NCI-H510A (cell line): ENCODE measurements around the gene BEND7.
A peak's percentile ranks its signal among the peaks of the same experiment; 100 is the strongest.
"Not testable (repeated sequence)": the region's sequence is repeated elsewhere in the genome, so short reads cannot be mapped to it uniquely, and the experiment has no call there.

ENCODE experiments used
- DNase-seq: peaks from one replicate; lab custom pipeline; 2025; lab: John Stamatoyannopoulos, UW

The BEND7 gene, protein sequence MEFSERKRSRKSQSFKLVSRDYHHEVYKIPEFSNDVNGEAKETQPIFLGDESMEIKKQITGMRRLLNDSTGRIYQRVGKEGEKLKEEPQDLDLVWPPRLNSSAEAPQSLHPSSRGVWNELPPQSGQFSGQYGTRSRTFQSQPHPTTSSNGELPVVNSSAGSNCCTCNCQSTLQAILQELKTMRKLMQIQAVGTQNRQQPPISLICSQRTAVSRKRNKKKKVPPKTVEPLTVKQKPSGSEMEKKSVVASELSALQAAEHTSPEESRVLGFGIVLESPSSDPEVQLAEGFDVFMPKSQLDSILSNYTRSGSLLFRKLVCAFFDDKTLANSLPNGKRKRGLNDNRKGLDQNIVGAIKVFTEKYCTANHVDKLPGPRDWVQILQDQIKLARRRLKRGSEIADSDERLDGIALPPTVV

DNA sequence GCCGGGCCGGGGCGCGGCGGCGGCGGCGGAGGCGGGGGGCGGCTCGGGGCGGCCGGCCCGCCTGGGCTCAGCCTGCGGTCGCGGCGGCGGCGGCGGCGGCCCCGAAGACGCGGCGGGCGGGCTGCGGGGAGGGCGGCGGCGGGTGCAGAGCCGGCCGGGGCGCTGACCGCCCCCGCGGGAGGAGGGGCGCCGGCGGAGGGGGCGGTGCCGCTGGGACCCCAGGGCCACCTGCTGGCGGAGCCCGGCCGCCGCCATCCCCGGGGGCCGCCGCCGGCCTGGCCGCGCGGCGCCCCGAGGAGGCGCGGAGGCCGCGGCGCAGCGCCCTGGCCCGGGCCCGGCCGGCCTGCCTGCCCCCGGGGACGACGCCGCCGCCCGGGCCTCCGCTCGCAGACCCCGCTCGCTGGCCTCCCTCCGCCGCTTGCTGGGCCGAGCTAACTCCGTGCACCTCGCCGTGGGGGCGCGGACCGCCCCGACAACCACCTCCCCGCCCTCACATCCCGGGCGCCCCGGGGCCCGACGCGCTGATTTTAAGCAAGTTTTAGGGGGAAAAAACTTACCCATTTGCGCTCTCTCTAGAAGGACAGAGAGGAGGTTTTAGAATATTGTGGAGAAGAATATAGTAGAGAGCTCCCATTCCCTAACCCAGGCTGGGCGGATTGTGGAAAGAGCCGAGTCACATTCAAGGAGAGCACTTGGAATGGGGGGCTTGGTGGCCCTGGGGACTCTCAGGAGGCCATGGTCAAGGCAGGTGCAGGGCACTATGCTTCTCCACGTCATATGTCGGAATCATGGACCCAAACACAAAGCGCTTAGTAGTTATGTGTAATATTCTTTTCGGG lies at the start of gene BEND7:
Gene BEND7, minus strand, starts transcription at position 140 of the 839 bp plus-strand sequence. CDS start 481 bp downstream, outside the sequence.
- DNase-seq: peak; percentile 41

DNA sequence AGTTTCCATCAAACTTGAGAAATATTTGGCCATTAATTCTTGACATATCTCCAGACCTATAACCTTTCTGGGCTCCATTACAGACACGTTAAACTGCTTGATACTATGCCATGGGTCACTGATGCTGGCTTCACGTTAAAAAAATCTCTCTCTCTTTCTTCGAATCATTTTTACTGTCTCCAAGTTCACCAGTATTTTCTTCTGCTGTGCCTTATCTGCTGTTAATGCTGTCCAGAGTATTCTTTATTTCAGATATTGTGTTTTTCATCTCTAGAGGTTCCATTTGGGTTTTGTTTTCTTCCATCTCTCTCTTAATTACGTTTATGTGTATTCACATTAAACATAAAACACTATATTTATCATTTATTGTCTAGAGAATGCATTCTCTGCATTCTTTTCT lies 45.1 kb upstream of the BEND7 start:
- DNase-seq: no peak

DNA sequence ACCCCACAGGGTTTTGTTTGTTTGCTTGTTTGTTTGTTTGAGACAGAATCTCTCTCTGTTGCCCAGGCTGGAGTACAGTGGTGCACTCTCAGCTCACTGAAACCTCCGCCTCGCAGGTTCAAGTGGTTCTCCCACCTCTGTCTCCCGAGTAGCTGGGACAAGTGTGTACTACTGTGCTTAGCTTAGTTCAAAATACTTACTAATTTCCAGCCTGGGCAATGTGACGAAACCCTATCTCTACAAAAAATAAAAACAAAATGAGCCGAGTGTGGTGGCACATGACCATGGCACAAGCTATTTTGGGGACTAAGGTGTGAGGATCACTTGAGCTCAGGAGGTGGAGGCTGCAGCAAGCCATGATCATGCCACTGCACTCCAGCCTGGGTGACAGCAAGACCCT lies 42.7 kb upstream of the BEND7 start:
- no peak for DNase-seq

DNA sequence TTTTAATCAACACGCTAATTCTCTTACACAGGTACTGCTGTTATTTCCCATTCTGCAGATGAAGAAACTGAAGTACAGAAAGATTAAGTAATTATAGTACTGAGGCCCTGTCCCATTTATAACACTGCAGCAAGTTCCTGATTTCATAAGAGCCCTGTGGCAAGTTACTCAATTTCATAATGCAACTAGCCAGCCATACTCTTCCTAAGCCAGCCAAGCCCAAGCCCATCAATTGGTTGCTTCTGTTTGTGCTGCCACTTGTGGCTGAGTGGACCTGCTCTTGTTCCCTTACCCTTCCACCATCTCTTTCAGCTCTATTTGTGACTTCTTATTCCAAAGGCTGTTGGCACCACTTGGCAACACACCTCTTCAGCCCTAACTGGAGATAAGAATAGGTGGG lies 38.2 kb upstream of the BEND7 start:
- peak; percentile 18 for DNase-seq

DNA sequence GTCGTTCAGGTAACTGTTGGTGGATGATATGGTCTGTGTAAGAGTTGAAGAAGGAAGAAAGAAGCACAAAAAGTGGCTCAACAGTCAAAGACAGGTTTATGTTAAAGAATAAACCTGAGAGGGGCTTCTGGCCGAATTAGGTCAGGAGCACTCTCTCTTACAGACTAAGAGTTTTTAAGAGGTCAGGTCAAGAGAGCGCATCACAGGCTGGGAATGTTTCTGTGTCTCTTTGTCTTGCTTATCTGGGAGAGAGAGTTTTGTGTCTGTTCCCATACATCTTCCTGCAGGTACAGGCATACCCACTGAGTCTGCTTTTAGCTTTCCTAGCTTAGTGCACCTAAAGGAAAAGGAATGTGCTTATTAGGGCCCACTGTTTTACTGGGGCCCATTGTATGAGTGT lies 35.8 kb upstream of the BEND7 start:
- no peak for DNase-seq

DNA sequence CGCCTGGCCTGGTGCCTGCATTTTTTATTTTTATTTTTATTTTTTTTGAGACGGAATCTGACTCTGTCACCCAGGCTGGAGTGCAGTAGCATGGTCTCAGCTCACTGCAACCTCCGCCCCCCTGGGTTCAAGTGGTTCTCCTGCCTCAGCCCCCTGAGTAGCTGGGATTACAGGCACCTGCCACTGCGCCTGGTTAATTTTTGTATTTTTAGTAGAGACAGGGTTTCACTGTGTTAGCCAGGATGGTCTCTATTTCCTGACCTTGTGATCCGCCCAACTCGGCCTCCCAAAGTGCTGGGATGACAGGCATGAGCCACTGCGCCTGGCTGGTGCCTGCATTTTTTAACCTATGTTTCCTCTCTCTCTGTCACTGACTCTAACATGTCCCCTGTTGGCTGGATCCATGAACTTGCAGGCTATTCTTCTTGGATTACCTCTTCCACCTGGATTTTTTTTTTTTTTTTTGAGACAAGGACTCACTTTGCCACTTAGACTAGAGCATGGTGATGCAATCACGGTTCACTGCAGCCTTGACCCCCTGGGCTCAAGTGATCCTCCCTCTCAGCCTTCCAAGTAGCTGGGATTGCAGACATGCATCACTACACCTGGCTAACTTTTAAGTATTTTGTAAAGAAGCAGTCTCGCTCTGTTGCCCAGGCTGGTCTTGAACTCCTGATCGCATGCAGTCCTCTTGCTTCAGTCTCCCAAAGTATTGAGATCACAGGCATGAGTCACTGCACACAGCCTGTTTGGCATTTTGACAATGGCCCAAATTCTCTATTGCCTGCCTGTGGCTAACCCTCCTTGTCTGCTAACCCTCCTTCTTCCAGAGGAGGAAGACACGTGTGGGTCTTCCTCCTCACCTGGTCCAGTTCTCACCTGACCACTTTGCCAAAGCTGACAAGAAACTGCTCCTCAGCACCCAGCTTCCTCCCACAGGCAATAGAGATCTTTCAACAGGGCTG lies 34.9 kb upstream of the BEND7 start:
- no peak for DNase-seq

DNA sequence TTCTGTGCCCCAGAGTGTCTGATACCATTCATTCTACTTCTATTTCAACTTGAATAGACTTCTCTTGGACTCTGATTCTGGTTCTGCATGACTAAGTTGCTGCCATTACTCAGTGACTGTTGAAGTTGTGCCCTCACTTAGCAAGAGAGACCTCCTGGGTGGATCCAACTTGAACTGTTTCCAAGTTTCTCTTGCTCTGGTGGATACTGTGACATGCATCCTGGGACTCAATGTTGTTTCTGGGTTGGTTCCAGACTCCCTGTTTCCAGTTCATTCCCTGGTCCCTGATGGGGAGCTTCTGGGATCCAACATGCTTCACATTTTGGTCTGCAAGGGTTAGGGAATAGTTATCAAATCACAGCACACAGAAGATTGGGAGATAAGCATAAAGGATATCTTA lies 31.8 kb upstream of the BEND7 start:
- no peak for DNase-seq

DNA sequence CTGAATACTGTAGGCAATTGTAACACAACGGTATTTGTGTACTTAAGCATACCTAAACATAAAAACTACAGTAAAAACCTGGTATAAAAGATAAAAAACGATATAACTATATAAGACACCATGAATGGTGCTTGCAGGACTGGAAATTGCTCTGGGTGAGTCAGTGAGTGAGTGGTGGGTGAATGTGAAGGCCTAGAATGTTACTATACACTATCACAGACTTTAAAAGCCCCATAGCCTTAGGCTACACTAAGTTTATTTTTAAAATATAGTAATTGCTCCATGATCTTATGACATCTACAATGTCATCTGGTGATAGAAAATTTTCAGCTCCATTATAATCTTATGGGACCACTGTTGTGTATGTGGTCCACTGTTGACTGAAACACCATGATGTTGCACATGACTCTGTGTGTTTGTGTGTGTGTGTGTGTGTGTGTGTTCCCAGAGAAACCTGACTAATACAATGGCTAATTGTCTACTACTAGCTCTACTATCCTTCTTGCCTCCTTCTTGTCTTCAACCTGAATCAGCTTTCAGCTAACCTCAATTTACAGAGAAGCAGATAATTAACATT lies 30.4 kb upstream of the BEND7 start:
- no peak for DNase-seq

DNA sequence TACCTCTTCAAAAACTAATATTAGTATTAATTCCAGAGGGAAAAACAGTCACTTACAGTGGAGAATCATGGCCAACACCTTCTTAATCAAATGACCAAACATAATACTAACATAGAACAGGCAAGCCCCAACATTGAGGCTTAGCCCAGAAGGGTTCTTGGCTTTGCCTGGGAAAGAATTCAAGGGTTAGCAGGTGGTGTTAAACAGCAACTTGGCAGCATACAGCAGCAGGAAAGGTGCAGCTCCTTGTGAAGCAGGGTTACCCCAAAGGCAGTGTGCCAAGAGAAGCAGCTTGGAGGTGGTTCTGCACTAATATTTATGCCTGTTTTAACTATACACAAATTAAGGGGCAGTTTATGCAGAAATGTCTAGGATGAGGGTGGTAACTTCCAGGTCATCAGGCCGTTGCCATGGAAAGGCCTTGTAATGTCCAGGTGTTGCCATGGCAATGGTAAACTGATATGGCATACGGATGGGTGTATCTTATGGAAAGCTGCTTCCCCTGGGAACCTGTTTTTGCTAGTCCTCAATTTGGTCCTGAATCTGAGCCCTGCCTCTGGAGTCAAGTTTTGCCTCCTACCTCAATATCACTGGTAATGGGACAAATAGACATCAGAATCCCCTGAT lies 27.2 kb upstream of the BEND7 start:
- DNase-seq: peak; percentile 51

DNA sequence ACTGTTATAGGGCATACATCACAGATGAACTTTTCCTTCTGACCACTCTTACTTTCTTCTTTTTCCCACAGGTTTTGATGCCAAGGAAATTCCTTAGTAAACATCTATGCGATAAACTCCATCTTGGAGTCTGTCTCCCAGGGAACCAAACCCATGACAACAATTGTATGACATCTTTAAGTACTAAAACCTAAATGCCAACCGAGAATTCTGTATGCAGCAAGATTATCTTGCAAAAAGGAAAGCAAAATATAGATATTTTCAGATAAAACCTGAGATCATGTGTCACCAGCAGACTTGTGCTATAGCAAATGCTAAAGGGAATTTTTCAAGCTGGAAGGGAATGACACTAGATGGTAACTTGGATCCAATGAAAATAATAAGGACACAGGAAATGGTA lies 22.0 kb upstream of the BEND7 start:
- no peak for DNase-seq

DNA sequence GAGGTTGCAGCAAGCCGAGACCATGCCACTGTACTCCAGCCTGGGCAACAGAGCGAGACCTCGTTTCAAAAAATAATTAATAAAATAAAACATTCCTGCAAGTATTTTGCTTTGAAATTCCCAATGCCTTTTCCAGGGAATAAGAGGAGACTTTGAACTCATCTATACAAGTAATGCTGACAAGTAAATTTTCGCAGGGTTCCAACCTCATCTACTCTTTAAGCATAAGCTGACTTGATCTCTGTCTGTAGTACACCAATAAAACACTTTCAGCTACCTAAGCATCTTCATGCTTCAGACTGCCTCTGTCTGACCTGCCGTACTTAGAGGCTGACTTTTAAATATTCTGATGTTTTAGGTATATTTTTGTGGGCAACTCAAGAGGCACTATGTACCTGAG lies 13.7 kb upstream of the BEND7 start:
- DNase-seq: no peak

DNA sequence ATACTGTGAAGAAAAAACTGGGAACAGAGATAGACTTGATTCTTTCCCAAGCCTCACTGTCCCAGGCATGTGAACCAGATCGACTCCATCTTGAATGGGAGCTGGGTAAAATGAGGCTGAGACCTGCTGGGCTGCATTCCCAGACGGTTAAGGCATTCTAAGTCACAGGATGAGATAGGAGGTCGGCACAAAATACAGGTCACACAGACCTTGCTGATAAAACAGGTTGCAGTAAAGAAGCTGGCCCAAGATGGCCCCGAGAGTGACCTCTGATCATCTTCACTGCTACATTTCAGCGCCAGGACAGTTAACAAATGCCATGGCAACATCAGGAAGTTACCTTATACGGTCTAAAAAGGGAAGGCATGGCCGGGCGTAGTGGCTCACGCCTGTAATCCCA lies 9.2 kb upstream of the BEND7 start:
- DNase-seq: not testable (repeated sequence)

DNA sequence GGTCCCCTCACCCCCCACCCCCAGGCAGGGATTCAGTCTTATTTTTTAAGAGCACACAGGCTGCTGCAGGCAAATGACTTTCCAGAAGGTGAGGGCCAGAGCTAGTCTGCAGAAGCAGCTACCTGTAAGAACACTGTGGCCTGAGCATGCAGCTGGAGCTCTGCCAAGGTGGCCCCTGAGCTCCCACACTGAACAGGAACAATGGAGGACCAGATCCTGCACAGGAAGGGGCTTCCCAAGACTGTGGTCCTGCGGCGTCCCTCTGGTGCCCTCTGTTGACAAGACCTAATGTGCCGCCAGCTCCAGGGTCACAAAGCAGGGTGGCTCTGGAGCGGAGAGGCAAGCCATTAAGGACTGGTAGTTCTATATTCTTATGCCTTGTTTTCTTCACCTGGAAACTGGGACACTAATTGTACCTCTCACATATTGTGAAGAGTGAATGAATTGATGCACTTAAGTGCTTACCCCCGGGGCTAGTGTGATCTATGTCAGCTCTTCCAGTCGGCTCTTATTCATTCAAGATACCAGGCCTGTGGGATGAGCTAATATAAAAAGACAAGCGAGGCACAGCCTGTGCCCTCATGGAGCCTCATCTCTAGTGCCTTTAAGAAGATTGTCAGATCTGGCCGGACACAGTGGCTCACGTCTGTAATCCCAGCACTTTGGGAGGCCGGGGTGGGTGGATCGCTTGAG lies 8.0 kb upstream of the BEND7 start:
- peak; percentile 38 for DNase-seq

DNA sequence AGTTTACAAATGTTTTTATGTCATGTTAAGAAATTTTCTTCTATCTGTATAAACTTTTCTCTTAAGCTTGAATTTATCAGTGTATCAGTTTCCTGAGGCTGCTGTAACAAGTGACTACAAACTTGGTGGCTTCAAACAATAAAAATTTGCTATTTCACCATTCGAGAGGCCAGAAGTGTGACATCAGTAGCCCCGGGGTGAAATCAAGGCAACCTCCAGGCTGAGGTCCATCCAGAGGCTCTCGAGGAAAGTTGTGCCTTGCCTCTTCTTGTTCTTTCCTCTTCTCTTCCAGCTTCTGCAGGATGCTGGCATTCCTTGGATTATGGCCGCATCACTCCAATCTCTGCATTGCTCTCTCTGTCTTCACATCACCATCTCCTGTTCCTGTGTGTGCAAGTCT lies 6.5 kb upstream of the BEND7 start:
- DNase-seq: no peak

DNA sequence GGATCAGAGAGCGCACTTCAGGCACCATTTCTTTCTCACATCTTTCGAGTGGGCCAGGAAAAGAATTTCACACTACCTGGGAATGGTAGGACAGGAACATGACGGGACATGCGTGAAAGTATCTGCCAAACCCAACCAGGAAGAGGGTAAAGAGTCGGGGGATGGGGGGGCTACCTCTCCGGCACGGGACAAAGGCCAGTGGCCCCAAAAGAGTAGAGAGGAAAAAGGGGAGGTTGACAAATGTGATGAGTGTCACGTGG lies 830 bp upstream of the BEND7 start:
- no peak for DNase-seq

DNA sequence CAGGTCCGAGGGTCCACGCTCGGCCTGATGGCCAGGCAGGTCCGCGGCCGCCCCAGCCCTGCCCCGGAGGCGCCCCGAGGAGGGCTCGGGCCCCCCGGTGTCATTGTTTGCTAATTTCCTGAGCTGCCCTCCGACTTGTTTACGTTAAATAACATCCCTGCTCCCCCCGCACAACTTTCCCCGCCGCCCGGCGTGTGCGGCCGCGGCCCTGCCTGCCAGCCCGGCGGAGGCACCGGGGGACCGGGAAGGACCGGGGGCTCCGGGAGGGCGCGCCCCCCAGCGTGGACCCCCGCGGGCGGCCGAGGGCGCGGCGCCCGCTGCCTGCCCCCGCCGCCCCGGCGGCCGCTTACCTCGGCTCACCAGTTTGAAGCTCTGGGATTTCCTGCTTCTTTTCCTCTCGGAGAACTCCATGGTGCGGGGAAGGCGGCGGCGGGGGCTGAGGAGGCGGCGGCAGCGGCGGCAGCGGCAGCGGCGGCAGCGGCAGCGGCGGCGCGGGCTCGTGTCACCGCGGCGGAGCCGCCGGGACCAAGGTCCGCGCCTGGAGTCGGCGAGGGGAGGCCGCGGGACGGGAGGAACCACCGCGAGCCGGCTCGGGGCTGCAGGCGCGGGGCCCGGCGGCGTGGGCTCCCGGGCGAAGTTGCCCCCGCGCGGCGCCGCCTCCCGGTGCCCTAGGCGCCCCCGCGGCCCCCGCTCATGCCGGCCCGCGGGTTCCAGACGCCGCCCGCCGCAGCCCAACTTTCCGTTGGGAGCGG lies 515 bp downstream of the BEND7 start:
- DNase-seq: no peak

DNA sequence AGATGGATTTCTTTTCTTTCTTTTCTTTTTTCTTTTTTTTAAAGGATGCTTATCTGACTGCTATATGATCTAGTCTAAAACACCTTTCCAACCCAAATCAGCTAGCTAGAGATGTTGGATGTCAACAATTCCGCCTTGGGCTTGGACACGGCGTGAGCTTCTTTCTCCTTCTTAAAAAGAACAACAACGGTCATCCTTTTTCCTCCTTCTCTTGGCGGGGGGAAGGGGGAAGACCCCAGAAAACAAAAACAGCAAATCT lies 1.0 kb downstream of the BEND7 start:
- no peak for DNase-seq

DNA sequence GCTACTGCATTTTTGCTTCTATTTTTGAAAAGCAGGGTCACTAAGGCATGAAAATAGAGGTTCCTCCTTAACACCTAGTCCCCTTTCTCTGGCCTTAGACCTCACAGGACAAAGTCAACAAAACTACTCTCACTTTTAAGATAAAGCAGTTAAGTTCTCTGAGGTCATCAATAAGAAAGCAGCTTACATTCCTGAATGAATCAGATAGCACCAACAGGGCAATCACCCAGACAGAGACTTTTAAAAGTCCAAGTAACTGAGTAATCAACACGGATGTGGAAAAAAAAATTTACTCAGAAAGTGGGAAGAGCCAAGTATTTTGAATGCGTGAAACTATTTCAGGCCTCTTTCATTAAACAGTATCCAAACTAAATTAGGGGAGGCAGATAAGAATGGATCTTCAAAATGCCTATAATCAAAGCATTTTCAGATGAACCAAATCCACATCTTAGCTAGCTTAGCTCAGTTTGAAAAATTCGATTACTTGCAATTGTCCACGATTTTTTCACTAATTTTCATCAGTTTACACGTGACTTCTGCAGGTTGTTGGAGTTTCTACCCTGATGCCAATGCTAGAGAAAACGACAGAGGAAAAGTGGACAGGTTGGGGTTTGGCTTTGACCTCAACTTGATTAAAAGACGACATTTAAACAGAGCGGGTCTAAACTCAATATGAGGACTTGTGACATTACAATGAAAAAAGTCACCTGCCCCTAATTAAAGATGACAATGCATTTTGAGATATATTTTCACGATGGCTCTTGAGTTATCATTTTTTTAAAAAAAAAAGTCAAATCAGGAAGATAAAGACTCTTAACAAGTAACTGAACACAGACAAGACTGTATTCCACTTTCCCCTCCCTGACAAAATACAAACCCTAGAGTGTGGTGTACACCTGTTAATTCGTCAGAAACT lies 1.6 kb downstream of the BEND7 start:
- no peak for DNase-seq

DNA sequence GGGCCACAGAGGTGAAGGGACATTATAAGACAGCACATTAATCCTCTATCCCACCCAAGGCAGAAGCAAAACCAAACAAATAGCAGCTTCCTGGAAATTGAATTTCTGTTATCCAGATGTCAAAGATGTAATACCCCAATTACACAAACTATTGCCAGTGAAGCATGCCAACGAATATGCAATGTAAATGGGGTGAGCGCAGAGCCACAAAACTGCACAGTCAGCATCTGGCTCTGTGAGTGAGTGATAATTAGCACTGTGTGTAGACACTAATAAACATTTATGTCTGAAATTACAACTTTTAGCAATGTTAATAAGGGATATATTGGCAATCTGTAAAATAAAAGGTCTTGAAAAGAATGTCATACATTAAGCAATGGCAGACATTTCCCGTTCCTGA lies 3.2 kb downstream of the BEND7 start:
- no peak for DNase-seq
